IMR-90 (cell line): ENCODE data around the gene GRAMD1B. TPM values are rescaled to one million over a fixed set of nuclear protein-coding genes. Genes with fewer than 3 reads are reported as not detected.

ENCODE experiments used
- ATAC-seq: fragments of 200-7000 bp; cut with Tn5 transposase; 2 replicates; pipeline ENCODE4 v1.9.1; 2020; ENCODE audit warnings: low read depth, mild to moderate bottlenecking, moderate library complexity
- BruUV-seq: library from RNA; stranded (reverse); fragments of 400-500 nt; replicated peaks from 2 replicates; lab custom pipeline; 2021; lab: Mats Ljungman, UMichigan
- CTCF ChIA-PET: fragments of 300-600 bp; formaldehyde crosslinking; extraction: SDS; loops from one replicate; lab custom pipeline; 2021; ENCODE audit warnings: antibody characterized with exemption; lab: Yijun Ruan, JAX
- POLR2A ChIA-PET: fragments of 300-600 bp; sonication (Branson Sonifier 250); formaldehyde crosslinking; loops from one replicate; lab custom pipeline; 2022; ENCODE audit warnings: antibody characterized with exemption; ENCODE audit not compliant: unreplicated experiment; lab: Charles Lee
- DNase-seq: peaks from one replicate; pipeline ENCODE4 v3.0.0; 2013
- H2AFZ ChIP-seq: replicated peaks from 2 replicates; pipeline ENCODE3; 2013; ENCODE audit warnings: low read length, mild to moderate bottlenecking; ENCODE audit not compliant: poor library complexity
- H2AK5ac ChIP-seq: 2 replicates; pipeline ENCODE4 v1.6.1; 2013; ENCODE audit warnings: low read depth, low read length, inconsistent platforms
- H2AK9ac ChIP-seq: replicated peaks from 2 replicates; pipeline ENCODE3; 2013; ENCODE audit warnings: mild to moderate bottlenecking, low read depth, low read length, moderate library complexity; ENCODE audit not compliant: poor library complexity
- H2BK120ac ChIP-seq: 2 replicates; pipeline ENCODE4 v1.6.1; 2013; ENCODE audit warnings: low read depth, low read length, inconsistent platforms
- H2BK15ac ChIP-seq: 3 replicates; pipeline ENCODE4 v1.6.1; 2013; ENCODE audit warnings: low read depth, low read length, inconsistent platforms
- H2BK20ac ChIP-seq: 2 replicates; pipeline ENCODE4 v1.6.1; 2013; ENCODE audit warnings: low read depth, mild to moderate bottlenecking, inconsistent platforms, low read length, moderate library complexity
- H2BK5ac ChIP-seq: 2 replicates; pipeline ENCODE4 v1.6.1; 2013; ENCODE audit warnings: mild to moderate bottlenecking, low read depth, low read length, inconsistent platforms; ENCODE audit not compliant: poor library complexity, severe bottlenecking
- H3K14ac ChIP-seq: replicated peaks from 2 replicates; pipeline ENCODE4 v1.6.1; 2013; ENCODE audit warnings: low read depth, low read length, inconsistent platforms
- H3K18ac ChIP-seq: 2 replicates; pipeline ENCODE4 v1.6.1; 2013; ENCODE audit warnings: low read depth, low read length, control low read depth
- H3K23ac ChIP-seq: 2 replicates; pipeline ENCODE4 v1.6.1; 2013; ENCODE audit warnings: low read depth, low read length, inconsistent platforms
- H3K27ac ChIP-seq: 2 replicates; pipeline ENCODE4 v1.5.1; 2013; ENCODE audit warnings: mild to moderate bottlenecking, control low read depth, low read length; ENCODE audit not compliant: insufficient read depth
- H3K27me3 ChIP-seq: 2 replicates; pipeline ENCODE4 v1.6.1; 2013; ENCODE audit warnings: low read length; ENCODE audit not compliant: control insufficient read depth, insufficient read depth
- H3K36me3 ChIP-seq: 2 replicates; pipeline ENCODE4 v1.6.1; 2013; ENCODE audit warnings: low read length, mixed read lengths; ENCODE audit not compliant: control insufficient read depth, insufficient read depth
- H3K4ac ChIP-seq: 2 replicates; pipeline ENCODE4 v1.6.1; 2013; ENCODE audit warnings: low read depth, low read length, inconsistent platforms
- H3K4me1 ChIP-seq: 2 replicates; pipeline ENCODE4 v1.6.1; 2013; ENCODE audit warnings: low read length, mixed read lengths; ENCODE audit not compliant: control insufficient read depth, insufficient read depth
- H3K4me2 ChIP-seq: 2 replicates; pipeline ENCODE4 v1.6.1; 2013; ENCODE audit warnings: low read depth, mild to moderate bottlenecking, control low read depth, low read length, moderate library complexity
- H3K4me3 ChIP-seq: 2 replicates; pipeline ENCODE4 v1.5.1; 2013; ENCODE audit warnings: low read depth, mild to moderate bottlenecking, control low read depth, low read length, moderate library complexity; ENCODE audit not compliant: insufficient read depth
- H3K56ac ChIP-seq: 2 replicates; pipeline ENCODE4 v1.6.1; 2013; ENCODE audit warnings: low read length, inconsistent platforms; ENCODE audit not compliant: insufficient read depth; ENCODE audit errors: extremely low read depth
- H3K79me1 ChIP-seq, 2 experiments: 2 replicates each; pipeline ENCODE4 v1.6.1; 2013; ENCODE audit warnings: low read length in 2 of 2, inconsistent platforms in 1 of 2, low read depth in 1 of 2
- H3K9ac ChIP-seq: 2 replicates; pipeline ENCODE4 v1.6.1; 2013; ENCODE audit warnings: low read depth, low read length, control low read depth
- H3K9me1 ChIP-seq: 2 replicates; pipeline ENCODE4 v1.6.1; 2013; ENCODE audit warnings: low read length, inconsistent platforms; ENCODE audit not compliant: insufficient read depth
- H3K9me3 ChIP-seq: 2 replicates; pipeline ENCODE4 v1.6.1; 2013; ENCODE audit warnings: low read length; ENCODE audit not compliant: control insufficient read depth, insufficient read depth
- H4K20me1 ChIP-seq: 2 replicates; pipeline ENCODE4 v1.6.1; 2013; ENCODE audit warnings: low read length, inconsistent platforms; ENCODE audit not compliant: insufficient read depth
- H4K5ac ChIP-seq: 2 replicates; pipeline ENCODE4 v1.6.1; 2013; ENCODE audit warnings: mild to moderate bottlenecking, low read depth, low read length, control low read depth
- H4K8ac ChIP-seq, 2 experiments: 2 replicates each; pipeline ENCODE4 v1.6.1; 2013; ENCODE audit warnings: low read depth in 2 of 2, low read length in 2 of 2, control low read depth in 1 of 2, inconsistent platforms in 1 of 2
- H4K91ac ChIP-seq: 2 replicates; pipeline ENCODE4 v1.6.1; 2013; ENCODE audit warnings: low read depth, low read length, inconsistent platforms; ENCODE audit not compliant: insufficient read depth
- CEBPB ChIP-seq: IDR thresholded peaks from 2 replicates; pipeline ENCODE4 v1.6.1; 2012; ENCODE audit warnings: low read depth, low read length, improper control_type of control experiment
- NFE2L2 ChIP-seq: fragments of 150-350 bp; IDR thresholded peaks from 2 replicates; pipeline ENCODE4 v1.6.1; 2016; ENCODE audit warnings: low read depth, mild to moderate bottlenecking, low read length
- RAD21 ChIP-seq: IDR thresholded peaks from 2 replicates; pipeline ENCODE4 v1.6.1; 2012; ENCODE audit warnings: low read length, improper control_type of control experiment
- RCOR1 ChIP-seq: IDR thresholded peaks from 2 replicates; pipeline ENCODE4 v1.6.1; 2012; ENCODE audit warnings: mild to moderate bottlenecking, low read length, improper control_type of control experiment; ENCODE audit not compliant: insufficient replicate concordance
- WGBS, 2 experiments: methylation state at CpG; one replicate each; pipeline versions ENCODE4 v1.1.5 to v1.1.7; 2013; ENCODE audit warnings: missing lambda C conversion rate in 2 of 2; ENCODE audit not compliant: insufficient read length in 1 of 2; ENCODE audit errors: extremely low coverage in 2 of 2; 5-methylcytosine and 5-hydroxymethylcytosine counted together
- dilution Hi-C: fragments of 300-500 bp; cut with HindIII; formaldehyde crosslinking; loops from one replicate; pipeline ENCODE4 v1.14.3; 2018; ENCODE audit warnings: low sequenced_read_pairs; ENCODE audit not compliant: unreplicated experiment
- in situ Hi-C: fragments of 300-500 bp; cut with MboI; formaldehyde crosslinking; loops from 3 replicates; pipeline ENCODE4 v1.14.3; 2019; ENCODE audit warnings: low sequenced_read_pairs, inconsistent platforms, mixed read lengths
- intact Hi-C: fragments of 100-400 bp; cut with micrococcal nuclease; formaldehyde crosslinking; loops from 2 replicates; pipeline ENCODE4 v1.10.0; 2022
- polyA plus RNA-seq, 3 experiments: library from polyadenylated mRNA; depleted of rRNA; stranded (reverse); fragments of >200 nt; gene quantifications; 2 replicates each; pipeline ENCODE4 v1.2.3, GENCODE V29; 2012; ENCODE audit warnings: low replicate concordance in 1 of 3
- total RNA-seq: library from RNA; depleted of rRNA; stranded (reverse); fragments of >200 nt; gene quantifications from 2 replicates; pipeline ENCODE4 v1.2.3, GENCODE V29; 2012
- TF ChIP-seq, protein P1 (sequence below): conservative IDR thresholded peaks from 2 replicates; pipeline ENCODE4 v1.5.1; 2012; ENCODE audit warnings: mild to moderate bottlenecking, low read depth, low read length, improper control_type of control experiment

Gene GRAMD1B
- total and polyA plus RNA-seq, 2 of the 4 experiments (the other 2 are of a cell fraction): 7.1 to 7.2 TPM

GRCh38 chr11:123454060-123454651 is 24.1 kb downstream of the GRAMD1B start:
- no peak overlapping the region for H2BK20ac ChIP-seq
- DNase-seq: peak; percentile 61
- H4K20me1 ChIP-seq: no peaks in the 10 kb centered on the region
- H4K91ac ChIP-seq: no peak overlapping the region
- no peak overlapping the region for H3K9ac ChIP-seq
- H3K27me3 ChIP-seq: no peaks in the 10 kb centered on the region
- H4K8ac ChIP-seq: no peak overlapping the region
- H2AFZ ChIP-seq: no peak overlapping the region
- no peaks in the 10 kb centered on the region for H3K36me3 ChIP-seq
- intact Hi-C loops (no loop called here), dilution Hi-C loops (no loop called here), in situ Hi-C loops (no loop called here)
- H3K4me3 ChIP-seq: no peak overlapping the region
- H3K9me3 ChIP-seq: no peaks in the 10 kb centered on the region
- WGBS, 2 experiments: 85% methylated on average over 5 of the region's 7 CpGs; no CpG with 5 or more reads in 1 of the 2 experiments
- no peak for TF ChIP-seq RCOR1
- TF ChIP-seq CEBPB: no peak
- TF ChIP-seq NFE2L2: peak; percentile 79
- TF ChIP-seq, protein P1, sequence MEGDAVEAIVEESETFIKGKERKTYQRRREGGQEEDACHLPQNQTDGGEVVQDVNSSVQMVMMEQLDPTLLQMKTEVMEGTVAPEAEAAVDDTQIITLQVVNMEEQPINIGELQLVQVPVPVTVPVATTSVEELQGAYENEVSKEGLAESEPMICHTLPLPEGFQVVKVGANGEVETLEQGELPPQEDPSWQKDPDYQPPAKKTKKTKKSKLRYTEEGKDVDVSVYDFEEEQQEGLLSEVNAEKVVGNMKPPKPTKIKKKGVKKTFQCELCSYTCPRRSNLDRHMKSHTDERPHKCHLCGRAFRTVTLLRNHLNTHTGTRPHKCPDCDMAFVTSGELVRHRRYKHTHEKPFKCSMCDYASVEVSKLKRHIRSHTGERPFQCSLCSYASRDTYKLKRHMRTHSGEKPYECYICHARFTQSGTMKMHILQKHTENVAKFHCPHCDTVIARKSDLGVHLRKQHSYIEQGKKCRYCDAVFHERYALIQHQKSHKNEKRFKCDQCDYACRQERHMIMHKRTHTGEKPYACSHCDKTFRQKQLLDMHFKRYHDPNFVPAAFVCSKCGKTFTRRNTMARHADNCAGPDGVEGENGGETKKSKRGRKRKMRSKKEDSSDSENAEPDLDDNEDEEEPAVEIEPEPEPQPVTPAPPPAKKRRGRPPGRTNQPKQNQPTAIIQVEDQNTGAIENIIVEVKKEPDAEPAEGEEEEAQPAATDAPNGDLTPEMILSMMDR: no peak
- no peak for TF ChIP-seq RAD21
- no peak overlapping the region for H3K56ac ChIP-seq
- H3K4me1 ChIP-seq: peaks cover 7% of the 10 kb centered on the region; the same call in 1 of the 2 replicates
- no peak overlapping the region for H4K5ac ChIP-seq
- H3K23ac ChIP-seq: no peak overlapping the region
- no peak overlapping the region for H2AK9ac ChIP-seq
- H3K79me1 ChIP-seq: peaks cover 16 to 52% of the 10 kb centered on the region in 2 experiments
- no peak overlapping the region for H2BK5ac ChIP-seq
- H3K4me2 ChIP-seq: no peak overlapping the region
- ATAC-seq: no peak
- no peak overlapping the region for H2AK5ac ChIP-seq
- ChIA-PET POLR2A (no interaction called here), CTCF (no interaction called here)
- H3K9me1 ChIP-seq: 0 out of 2 replicates have a peak, but pooled peaks cover 5% of the 10 kb centered on the region
- H2BK15ac ChIP-seq: no peak overlapping the region
- H3K4ac ChIP-seq: no peak overlapping the region
- BruUV-seq: no TSS peak
- H3K18ac ChIP-seq: no peak overlapping the region
- H3K27ac ChIP-seq: no peak overlapping the region
- no peak overlapping the region for H3K14ac ChIP-seq
- H2BK120ac ChIP-seq: no peak overlapping the region
